Ascending aorta (tissue), 2 donors: Measurements from ENCODE around the gene PKIG. TPM values are rescaled to one million over a fixed set of nuclear protein-coding genes. Genes with fewer than 3 reads are reported as not detected.
"Not testable (repeated sequence)": the region's sequence is repeated elsewhere in the genome, so short reads cannot be mapped to it uniquely, and the experiment has no call there.

Experiments
- DNase-seq, 2 donors: peaks; one replicate each; pipeline ENCODE4 v3.0.0-alpha.2; 2019; ENCODE audit warnings: low spot score in 2 of 2
- H3K27ac ChIP-seq, 2 donors: fragments of 200-600 bp; sonication (generic); one replicate each; pipeline ENCODE4 v1.5.1; 2016 to 2017; ENCODE audit warnings: mild to moderate bottlenecking in 1 of 2
- H3K27me3 ChIP-seq: fragments of 200-600 bp; sonication (generic); one replicate; pipeline ENCODE4 v1.5.1; 2017
- H3K36me3 ChIP-seq, 2 donors: fragments of 200-600 bp; sonication (generic); one replicate each; pipeline ENCODE4 v1.5.1; 2016
- H3K4me1 ChIP-seq, 2 donors: fragments of 200-600 bp; sonication (generic); one replicate each; pipeline ENCODE4 v1.5.1; 2016 to 2017; ENCODE audit warnings: mild to moderate bottlenecking in 1 of 2
- H3K4me3 ChIP-seq, 2 donors: fragments of 200-600 bp; sonication (generic); one replicate each; pipeline ENCODE4 v1.5.1; 2016 to 2017; ENCODE audit warnings: mild to moderate bottlenecking in 1 of 2
- H3K9me3 ChIP-seq, 2 donors: fragments of 200-600 bp; sonication (generic); one replicate each; pipeline ENCODE4 v1.5.1; 2016
- intact Hi-C: fragments of 100-400 bp; cut with DNase I; formaldehyde crosslinking; loops from one replicate; pipeline ENCODE4 v1.15.1; 2023
- total RNA-seq: library from RNA; depleted of rRNA; stranded (reverse); fragments of >200 nt; gene quantifications from one replicate; pipeline ENCODE4 v1.1.0, GENCODE V29; 2016
- TF ChIP-seq, protein P1 (sequence below), 3 experiments: fragments of 200-600 bp in 2 of 3; fragments of 450-650 bp in 1 of 3; sonication (generic) in 2 of 3; IDR thresholded peaks; one replicate each; pipeline ENCODE4 v1.5.1; 2016 to 2019; ENCODE audit warnings: antibody characterized with exemption in 3 of 3, mild to moderate bottlenecking in 1 of 3, moderate library complexity in 1 of 3

Gene PKIG
- total RNA-seq, 1 donor from 2014 or later = 84.7 TPM

DNA sequence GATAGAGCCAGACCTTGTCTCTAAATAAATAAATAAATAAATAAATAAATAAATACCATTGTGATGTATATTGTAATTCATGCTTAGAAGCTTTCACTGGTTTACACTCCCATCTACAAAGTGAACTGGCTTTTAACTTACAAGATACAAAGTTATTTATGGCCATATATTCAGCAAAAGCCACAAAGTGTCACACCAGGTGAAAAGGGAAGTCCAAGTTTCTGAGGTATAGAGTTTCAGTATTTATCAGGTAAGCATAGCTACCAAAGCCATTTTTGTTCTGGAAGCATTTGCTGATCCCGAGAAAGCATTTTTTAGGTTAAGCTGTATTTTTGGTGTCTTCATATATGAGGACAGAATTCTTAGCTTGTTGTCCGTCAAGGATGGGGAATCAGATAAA is 22.1 kb upstream of the PKIG start:
- intact Hi-C loops = no loop called here
- Histone ChIP-seq H3K27me3 (no peaks in the 10 kb centered on the region), H3K4me3 (no peak overlapping the region), H3K36me3 (no peaks in the 10 kb centered on the region), H3K9me3 (no peaks in the 10 kb centered on the region), H3K4me1 (peaks cover 0 to 2% of the 10 kb centered on the region in 2 donors), H3K27ac (no peak overlapping the region)
- no peak for DNase-seq
- TF ChIP-seq, protein P1, sequence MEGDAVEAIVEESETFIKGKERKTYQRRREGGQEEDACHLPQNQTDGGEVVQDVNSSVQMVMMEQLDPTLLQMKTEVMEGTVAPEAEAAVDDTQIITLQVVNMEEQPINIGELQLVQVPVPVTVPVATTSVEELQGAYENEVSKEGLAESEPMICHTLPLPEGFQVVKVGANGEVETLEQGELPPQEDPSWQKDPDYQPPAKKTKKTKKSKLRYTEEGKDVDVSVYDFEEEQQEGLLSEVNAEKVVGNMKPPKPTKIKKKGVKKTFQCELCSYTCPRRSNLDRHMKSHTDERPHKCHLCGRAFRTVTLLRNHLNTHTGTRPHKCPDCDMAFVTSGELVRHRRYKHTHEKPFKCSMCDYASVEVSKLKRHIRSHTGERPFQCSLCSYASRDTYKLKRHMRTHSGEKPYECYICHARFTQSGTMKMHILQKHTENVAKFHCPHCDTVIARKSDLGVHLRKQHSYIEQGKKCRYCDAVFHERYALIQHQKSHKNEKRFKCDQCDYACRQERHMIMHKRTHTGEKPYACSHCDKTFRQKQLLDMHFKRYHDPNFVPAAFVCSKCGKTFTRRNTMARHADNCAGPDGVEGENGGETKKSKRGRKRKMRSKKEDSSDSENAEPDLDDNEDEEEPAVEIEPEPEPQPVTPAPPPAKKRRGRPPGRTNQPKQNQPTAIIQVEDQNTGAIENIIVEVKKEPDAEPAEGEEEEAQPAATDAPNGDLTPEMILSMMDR (IDR thresholded peaks at IDR 0.05) = no peak

DNA sequence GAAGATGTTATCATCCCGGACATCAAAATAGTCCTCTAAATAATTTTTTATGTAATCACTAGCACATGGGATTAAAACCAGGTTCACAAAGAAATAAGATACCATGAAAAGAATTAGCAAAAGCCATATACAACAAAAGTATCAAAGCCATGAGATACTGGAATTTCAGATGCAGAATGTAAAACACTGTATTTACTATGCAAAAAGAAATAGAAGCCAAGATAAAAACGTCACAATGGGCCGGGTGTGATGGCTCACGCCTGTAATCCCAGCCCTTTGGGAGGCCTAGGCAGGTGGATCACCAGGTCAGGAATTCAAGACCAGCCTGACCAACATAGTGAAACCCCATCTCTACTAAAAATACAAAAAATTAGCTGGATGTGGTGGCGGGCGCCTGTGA is 21.6 kb upstream of the PKIG start:
- H3K9me3 ChIP-seq, H3K27me3 ChIP-seq, H3K27ac ChIP-seq, H3K4me1 ChIP-seq, intact Hi-C loops, DNase-seq, H3K4me3 ChIP-seq, H3K36me3 ChIP-seq: not testable (repeated sequence)

DNA sequence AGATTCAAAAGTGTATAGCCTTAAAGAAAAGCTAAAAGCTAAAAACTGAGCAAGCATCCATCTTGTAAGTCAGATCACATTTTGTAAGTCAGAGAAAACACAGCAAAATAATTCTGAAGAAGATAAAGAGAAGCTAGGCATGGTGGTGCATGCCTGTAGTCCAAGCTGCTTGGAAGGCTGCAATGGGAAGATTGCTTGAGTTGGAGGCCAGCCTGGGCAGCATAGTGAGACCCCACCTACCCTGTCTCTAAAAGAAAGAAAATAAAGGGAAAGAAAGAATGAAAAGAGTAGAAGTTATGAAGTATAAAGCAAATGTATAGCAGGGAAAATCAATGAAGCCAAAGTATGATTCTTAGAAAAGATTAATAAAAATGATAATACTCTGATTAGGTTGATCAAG is 20.5 kb upstream of the PKIG start:
- intact Hi-C loops = no loop called here
- Histone ChIP-seq H3K4me1 (peaks cover 0 to 2% of the 10 kb centered on the region in 2 donors), H3K36me3 (no peaks in the 10 kb centered on the region), H3K9me3 (no peaks in the 10 kb centered on the region), H3K27me3 (no peaks in the 10 kb centered on the region), H3K4me3 (no peak overlapping the region), H3K27ac (no peak overlapping the region)
- TF ChIP-seq, protein P1 (IDR thresholded peaks at IDR 0.05) = no peak
- no peak for DNase-seq

DNA sequence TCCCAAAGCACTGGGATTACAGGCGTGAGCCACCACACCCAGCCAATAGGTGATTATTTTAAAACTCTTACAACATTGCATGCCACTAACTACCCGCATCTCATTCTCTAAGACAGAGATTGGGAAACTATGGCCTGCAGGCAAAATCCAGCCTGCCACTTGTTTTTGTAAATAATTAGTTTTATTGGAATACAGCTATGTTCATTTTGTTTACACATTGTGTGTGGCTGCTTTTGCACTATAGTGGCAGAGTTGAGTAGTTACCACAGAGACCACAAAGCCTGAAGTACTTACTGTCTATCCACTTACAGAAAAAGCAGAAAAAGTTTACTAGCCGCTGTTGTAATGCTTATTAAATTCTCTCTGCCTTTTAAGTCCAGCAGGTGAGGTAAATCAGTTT is 16.4 kb upstream of the PKIG start:
- no peaks in the 10 kb centered on the region for H3K27me3 ChIP-seq
- peaks cover 0 to 2% of the 10 kb centered on the region in 2 donors for H3K4me1 ChIP-seq
- DNase-seq = no peak
- H3K4me3 ChIP-seq = no peak overlapping the region
- intact Hi-C loops = no loop called here
- no peak overlapping the region for H3K27ac ChIP-seq
- TF ChIP-seq, protein P1 (IDR thresholded peaks at IDR 0.05) = no peak
- H3K36me3 ChIP-seq = no peaks in the 10 kb centered on the region
- H3K9me3 ChIP-seq = no peaks in the 10 kb centered on the region

DNA sequence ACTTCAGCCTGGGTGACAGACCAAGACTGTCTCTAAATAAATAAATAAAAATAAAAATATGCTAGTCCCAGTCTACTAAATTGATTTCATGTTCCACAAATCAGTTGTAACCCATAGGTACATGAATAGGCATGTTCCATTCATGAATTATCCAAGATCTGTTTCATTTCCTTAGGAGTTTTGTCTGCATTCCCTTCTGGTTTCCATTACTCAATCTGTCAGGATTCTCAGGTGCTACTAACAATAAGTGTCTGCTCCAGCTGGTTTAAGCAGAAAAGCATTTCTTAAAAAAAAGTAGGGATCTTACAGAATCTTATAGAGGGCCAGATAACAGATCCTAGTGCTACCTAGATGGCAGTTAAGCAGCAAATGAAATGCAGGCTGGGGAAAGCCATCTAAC is 15.6 kb upstream of the PKIG start:
- no peak for DNase-seq
- Histone ChIP-seq H3K9me3 (no peaks in the 10 kb centered on the region), H3K4me3 (no peak overlapping the region), H3K36me3 (no peaks in the 10 kb centered on the region), H3K27me3 (no peaks in the 10 kb centered on the region), H3K4me1 (peaks cover 0 to 2% of the 10 kb centered on the region in 2 donors), H3K27ac (no peak overlapping the region)
- intact Hi-C loops = no loop called here
- TF ChIP-seq, protein P1 (IDR thresholded peaks at IDR 0.05) = no peak

DNA sequence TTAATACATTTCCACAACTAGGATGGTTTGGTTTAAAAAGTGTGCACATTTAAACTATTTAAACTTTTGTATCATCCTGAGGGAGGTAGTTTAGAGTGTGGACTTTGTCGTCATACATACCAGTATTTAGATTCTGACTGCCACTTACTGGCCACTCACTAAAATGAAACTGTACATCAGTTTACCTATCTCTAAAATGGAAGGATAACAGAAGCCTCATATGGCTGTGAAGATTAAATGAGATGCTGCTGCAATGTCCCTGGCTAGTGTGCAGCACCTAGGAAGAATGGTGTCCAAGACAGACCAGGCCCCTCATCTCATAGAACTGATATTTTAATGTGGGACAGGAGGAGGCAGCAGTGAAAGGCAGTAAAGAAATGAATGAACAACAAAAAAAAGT is 12.0 kb upstream of the PKIG start:
- intact Hi-C loops = loop anchor here (5.0 kb wide), 1 partner anchor 48 kb away; the partner anchor contains the start of gene SERINC3
- no peaks in the 10 kb centered on the region for H3K9me3 ChIP-seq
- TF ChIP-seq, protein P1 (IDR thresholded peaks at IDR 0.05) = no peak
- no peak overlapping the region for H3K27ac ChIP-seq
- H3K4me1 ChIP-seq = peaks cover 0 to 16% of the 10 kb centered on the region in 2 donors
- no peaks in the 10 kb centered on the region for H3K36me3 ChIP-seq
- no peaks in the 10 kb centered on the region for H3K27me3 ChIP-seq
- H3K4me3 ChIP-seq = no peak overlapping the region
- DNase-seq = no peak
